SJCRH30 (cell line): ENCODE measurements around the gene CDK5R2. TPM values are rescaled to one million over a fixed set of nuclear protein-coding genes. Genes with fewer than 3 reads are reported as not detected.

ENCODE experiments used
- DNase-seq, 2 experiments: peaks; one replicate each; pipeline ENCODE4 v3.0.0-alpha.2; 2015 to 2020
- H3K27ac ChIP-seq: fragments of 250-450 bp; sonication (Bioruptor Pico); 2 replicates; pipeline ENCODE4 v1.5.1; 2020; ENCODE audit warnings: mild to moderate bottlenecking, moderate library complexity
- H3K27me3 ChIP-seq: fragments of 250-450 bp; sonication (Bioruptor Pico); 2 replicates; pipeline ENCODE4 v1.5.1; 2020; ENCODE audit warnings: mild to moderate bottlenecking, moderate library complexity
- H3K36me3 ChIP-seq: fragments of 250-450 bp; sonication (Bioruptor Pico); 2 replicates; pipeline ENCODE4 v1.5.1; 2020; ENCODE audit warnings: mild to moderate bottlenecking, moderate library complexity
- H3K4me1 ChIP-seq: fragments of 250-450 bp; sonication (Bioruptor Pico); 2 replicates; pipeline ENCODE4 v1.5.1; 2020; ENCODE audit warnings: mild to moderate bottlenecking, moderate library complexity
- H3K4me3 ChIP-seq: fragments of 250-450 bp; sonication (Bioruptor Pico); 2 replicates; pipeline ENCODE4 v1.5.1; 2020; ENCODE audit warnings: mild to moderate bottlenecking, moderate library complexity
- H3K9me3 ChIP-seq: fragments of 250-450 bp; sonication (Bioruptor Pico); replicated peaks from 2 replicates; pipeline ENCODE4 v1.5.1; 2020; ENCODE audit warnings: mild to moderate bottlenecking, moderate library complexity
- total RNA-seq: library from RNA; depleted of rRNA; stranded (reverse); fragments of >200 nt; shearing (Covaris generic); gene quantifications from 2 replicates; pipeline ENCODE4 v1.2.3, GENCODE V29; 2014; rRNA removed

CDK5R2 gene
- total RNA-seq, 1 experiment from 2014 or later = 0.14 TPM

DNA sequence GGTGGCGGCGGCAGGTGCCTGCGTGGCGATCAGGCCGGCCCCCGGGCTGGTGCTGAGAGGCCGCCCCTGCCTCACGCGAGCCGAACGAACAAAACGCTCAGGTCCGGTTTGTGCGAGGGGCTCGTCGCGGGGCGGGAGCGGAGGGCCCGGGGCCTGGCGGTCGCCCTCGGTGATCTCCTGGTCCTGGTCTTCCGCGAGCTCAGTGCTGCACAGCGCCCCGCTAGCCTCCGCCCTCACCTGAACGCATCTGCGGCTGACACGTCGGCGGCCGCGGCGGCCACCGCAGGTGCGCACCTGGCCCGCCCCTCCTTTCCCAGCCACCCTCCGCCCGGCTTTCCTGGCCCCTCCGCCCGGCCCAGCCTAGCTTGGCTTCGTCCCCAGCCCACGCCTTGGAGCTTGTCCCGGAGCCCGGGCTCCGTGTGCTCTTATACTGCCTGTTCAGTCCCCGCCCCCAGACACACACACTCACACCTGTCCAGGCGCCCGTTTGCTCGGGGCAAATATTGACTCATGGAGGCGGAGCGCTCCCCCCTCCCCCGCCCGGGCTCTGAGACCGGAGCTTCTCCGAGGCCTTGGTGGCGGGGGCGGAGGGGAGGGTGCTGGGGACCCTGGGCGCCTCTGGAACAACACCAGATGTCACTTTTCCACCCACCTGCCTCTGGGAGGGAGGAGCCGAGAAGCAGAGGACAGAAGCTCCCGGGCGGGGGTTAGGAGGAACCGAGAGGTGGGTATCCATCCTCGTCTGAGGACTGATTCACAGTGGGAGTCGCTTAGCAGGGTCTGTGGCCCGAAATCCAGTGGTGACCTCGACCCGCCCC lies 42.3 kb downstream of the CDK5R2 start:
- Histone ChIP-seq H3K9me3 (no peaks in the 10 kb centered on the region), H3K27me3 (no peaks in the 10 kb centered on the region), H3K27ac (no peak overlapping the region), H3K36me3 (no peaks in the 10 kb centered on the region), H3K4me3 (no peak overlapping the region), H3K4me1 (peaks cover 24% of the 10 kb centered on the region)
- peak in 1 of 2 experiments; percentile 31 for DNase-seq

DNA sequence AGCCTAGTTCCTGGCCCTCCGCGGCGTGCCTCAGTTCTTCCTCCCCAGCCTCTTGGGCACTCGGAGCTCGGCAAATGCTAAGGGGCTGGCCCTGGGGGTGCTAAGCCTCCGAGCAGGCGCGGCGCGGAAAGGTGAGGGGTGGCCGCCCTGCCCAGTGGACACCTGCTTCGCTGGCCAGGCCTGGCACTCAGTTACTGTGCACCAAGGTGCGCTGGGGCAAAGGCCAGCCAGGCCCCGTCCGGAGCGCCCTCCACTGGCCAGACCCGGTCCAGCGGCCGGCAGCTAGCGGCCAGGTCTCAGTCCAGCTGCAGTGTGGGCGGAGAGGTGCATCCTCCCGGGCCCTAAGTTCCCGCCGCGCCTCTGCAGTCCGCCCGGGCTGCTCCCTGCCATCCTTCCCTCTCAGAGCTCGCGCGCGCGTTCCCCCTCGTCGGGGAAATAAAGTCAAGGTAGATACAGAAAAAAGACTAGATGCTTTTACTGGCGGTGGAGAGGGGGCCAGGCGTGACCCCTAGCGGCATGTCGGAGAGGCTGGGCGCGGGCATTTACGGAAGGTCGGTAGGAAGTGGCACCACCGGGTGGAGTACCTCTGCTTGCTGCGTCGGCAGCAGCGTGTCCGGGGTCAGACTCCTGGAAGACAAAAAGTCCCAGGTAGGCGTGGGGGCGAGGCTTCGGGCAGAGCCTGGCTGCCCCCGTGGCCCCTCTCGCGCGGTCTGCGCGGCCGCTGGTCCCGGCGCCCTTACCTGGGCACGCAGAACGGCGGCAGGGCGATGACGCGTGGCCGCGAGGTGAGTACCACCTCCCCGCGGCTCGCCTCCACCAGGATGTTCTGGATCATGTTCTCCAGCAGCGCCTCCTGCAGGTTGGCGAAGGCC lies 43.2 kb downstream of the CDK5R2 start:
- Histone ChIP-seq H3K36me3 (no peaks in the 10 kb centered on the region), H3K4me3 (no peak overlapping the region), H3K27ac (no peak overlapping the region), H3K4me1 (peaks cover 17% of the 10 kb centered on the region), H3K27me3 (no peaks in the 10 kb centered on the region), H3K9me3 (no peaks in the 10 kb centered on the region)
- DNase-seq = no peak

DNA sequence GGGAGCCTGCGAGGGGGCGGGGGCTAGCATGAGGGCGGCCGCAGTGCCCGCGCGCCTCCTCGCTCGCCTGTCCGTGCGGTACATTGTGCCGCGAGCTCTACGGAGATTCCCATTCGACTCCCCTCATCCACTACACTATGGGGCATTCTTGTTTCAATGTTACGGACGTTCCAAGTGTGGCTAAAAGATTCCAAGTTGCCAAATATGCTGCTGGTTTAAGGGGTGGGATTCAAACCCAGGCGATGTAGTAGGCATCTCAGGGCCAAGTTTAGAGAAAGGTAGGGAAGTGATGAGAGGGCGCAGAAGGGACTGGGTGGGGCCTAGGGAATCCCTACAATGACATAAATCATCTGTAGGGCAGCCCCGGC lies 43.8 kb downstream of the CDK5R2 start:
- H3K36me3 ChIP-seq = no peaks in the 10 kb centered on the region
- peaks cover 11% of the 10 kb centered on the region for H3K4me1 ChIP-seq
- no peak for DNase-seq
- no peaks in the 10 kb centered on the region for H3K9me3 ChIP-seq
- no peaks in the 10 kb centered on the region for H3K27me3 ChIP-seq
- no peak overlapping the region for H3K27ac ChIP-seq
- H3K4me3 ChIP-seq = no peak overlapping the region

DNA sequence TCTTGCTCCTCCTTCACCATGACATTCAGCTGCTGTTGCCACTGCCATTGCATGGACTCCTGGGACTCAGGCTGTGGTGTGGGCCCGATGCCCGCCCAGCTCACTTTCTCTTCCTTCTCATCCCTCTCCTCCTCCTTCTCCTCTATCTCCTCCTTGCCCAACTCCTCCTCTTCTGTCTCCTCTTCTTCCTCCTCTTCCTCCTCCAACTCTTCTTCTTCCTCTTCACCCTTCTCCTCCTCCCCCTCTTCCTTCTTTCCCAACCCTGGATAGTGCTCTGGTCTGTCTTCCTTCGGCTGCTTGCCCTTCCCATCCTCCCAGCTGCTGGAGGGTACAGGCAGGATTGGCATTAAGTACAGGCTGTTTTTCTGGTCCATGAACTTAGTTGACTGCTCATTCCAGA lies 44.5 kb downstream of the CDK5R2 start:
- DNase-seq = no peak
- peaks cover 6% of the 10 kb centered on the region; the same call in 1 of the 2 replicates for H3K4me1 ChIP-seq
- H3K27me3 ChIP-seq = no peaks in the 10 kb centered on the region
- no peaks in the 10 kb centered on the region for H3K36me3 ChIP-seq
- H3K9me3 ChIP-seq = no peaks in the 10 kb centered on the region
- no peak overlapping the region for H3K27ac ChIP-seq
- H3K4me3 ChIP-seq = no peak overlapping the region

DNA sequence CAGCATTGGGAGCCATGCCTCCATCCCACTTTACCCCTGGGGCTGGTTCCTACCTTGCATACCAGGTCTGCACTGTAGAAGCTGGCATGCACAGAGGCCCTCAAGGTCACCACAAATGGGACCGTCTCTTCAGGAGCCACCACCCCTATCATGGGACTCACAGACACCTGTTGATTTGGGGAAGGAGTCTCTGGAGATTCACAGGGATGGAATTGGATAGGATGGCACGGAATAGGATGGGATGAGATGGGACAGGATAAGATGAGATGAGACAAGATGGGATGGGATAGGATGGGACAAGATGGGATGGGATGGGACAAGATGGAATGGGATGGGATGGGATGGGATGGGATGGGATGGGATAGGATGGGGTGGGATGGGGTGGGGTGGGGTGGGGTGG lies 49.8 kb downstream of the CDK5R2 start:
- Histone ChIP-seq H3K27ac (no peak overlapping the region), H3K4me1 (no peaks in the 10 kb centered on the region), H3K27me3 (no peaks in the 10 kb centered on the region), H3K36me3 (no peaks in the 10 kb centered on the region), H3K4me3 (no peak overlapping the region), H3K9me3 (no peaks in the 10 kb centered on the region)
- DNase-seq = no peak

DNA sequence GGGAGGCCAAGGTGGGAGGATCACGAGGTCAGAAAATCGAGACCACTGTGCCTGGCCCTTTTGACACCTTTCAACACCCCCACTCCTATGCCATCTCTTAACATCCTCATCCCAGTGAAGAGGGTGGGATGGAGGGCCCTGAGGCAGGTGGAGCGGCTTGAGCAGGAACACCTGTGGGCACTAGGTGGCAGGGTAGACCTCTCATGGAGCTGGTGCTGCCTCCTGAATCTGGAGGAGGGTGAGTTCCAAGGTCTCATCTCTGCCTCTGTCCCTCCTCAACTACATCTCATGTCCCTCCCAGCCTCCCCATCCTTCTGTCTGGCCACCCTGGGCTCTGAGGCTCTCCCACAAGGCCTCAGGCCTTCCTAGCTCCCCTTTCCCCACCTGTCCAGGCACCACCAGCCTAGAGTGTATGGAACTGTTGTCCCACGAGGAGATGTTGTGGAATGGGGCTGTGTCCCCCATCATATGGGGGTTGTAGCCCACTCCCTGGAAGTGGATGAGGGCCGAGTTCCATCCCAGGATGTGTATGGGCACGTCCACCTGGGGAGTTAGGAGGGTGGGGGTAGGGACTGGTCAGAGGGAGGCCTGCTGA lies 50.8 kb downstream of the CDK5R2 start:
- Histone ChIP-seq H3K27ac (no peak overlapping the region), H3K9me3 (no peaks in the 10 kb centered on the region), H3K4me1 (no peaks in the 10 kb centered on the region), H3K27me3 (no peaks in the 10 kb centered on the region), H3K4me3 (no peak overlapping the region), H3K36me3 (no peaks in the 10 kb centered on the region)
- peak in 1 of 2 experiments; percentile 16 for DNase-seq

DNA sequence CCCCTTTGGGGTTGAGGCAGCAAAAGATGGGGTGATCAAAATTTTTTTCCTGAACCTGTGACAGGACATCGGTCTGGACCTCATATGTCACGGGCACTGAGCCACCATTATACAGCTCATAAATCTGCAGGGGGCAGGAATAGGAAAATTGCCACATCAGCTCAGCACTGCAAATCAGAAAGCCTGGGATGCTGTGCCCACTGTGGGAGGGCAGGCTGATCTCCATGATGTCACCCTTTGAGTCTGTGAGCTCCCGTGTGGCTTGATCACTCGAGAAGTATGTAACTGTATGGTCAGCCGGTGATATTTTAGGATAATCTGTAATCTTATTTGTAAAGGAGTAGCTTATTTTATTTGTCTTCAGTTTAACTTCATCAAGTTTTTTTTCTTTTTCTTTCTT lies 51.4 kb downstream of the CDK5R2 start:
- no peak overlapping the region for H3K27ac ChIP-seq
- DNase-seq = no peak
- no peaks in the 10 kb centered on the region for H3K4me1 ChIP-seq
- H3K36me3 ChIP-seq = no peaks in the 10 kb centered on the region
- H3K9me3 ChIP-seq = no peaks in the 10 kb centered on the region
- no peaks in the 10 kb centered on the region for H3K27me3 ChIP-seq
- H3K4me3 ChIP-seq = no peak overlapping the region

Other genes starting within 250 kb of the CDK5R2 start
- gene TTLL4, start 248.8 kb upstream of the CDK5R2 start, total RNA-seq = 52.1 and 60.8 TPM in 2 replicates
- 3.2 and 3.6 TPM in 2 replicates for gene CYP27A1, start 177.5 kb upstream of the CDK5R2 start, total RNA-seq
- 0.13 and 0.16 TPM in 2 replicates for gene PRKAG3, start 127.9 kb upstream of the CDK5R2 start, total RNA-seq
- 0.08 and 0.10 TPM in 2 replicates for gene WNT6, start 99.9 kb upstream of the CDK5R2 start, total RNA-seq
- 0.10 and 0.28 TPM in 2 replicates for gene WNT10A, start 78.8 kb upstream of the CDK5R2 start, total RNA-seq
- not detected in 2 replicates for gene FEV, start 25.5 kb downstream of the CDK5R2 start, total RNA-seq
- gene CRYBA2, start 33.8 kb downstream of the CDK5R2 start, total RNA-seq = 0.15 TPM in 1 of 2 replicates, not detected in the other
- gene CFAP65, start 81.8 kb downstream of the CDK5R2 start, total RNA-seq = not detected in 2 replicates
- gene IHH, start 101.3 kb downstream of the CDK5R2 start, total RNA-seq = 0.10 TPM in 1 of 2 replicates, not detected in the other
- 19.6 and 21.7 TPM in 2 replicates for gene NHEJ1, start 201.1 kb downstream of the CDK5R2 start, total RNA-seq
- gene SLC23A3, start 210.4 kb downstream of the CDK5R2 start, total RNA-seq = 0.10 and 0.13 TPM in 2 replicates
- gene CNPPD1, start 217.3 kb downstream of the CDK5R2 start, total RNA-seq = 13.0 and 13.3 TPM in 2 replicates
- gene RETREG2, start 218.6 kb downstream of the CDK5R2 start, total RNA-seq = 32.0 and 38.0 TPM in 2 replicates
- 16.0 and 16.2 TPM in 2 replicates for gene ZFAND2B, start 247.1 kb downstream of the CDK5R2 start, total RNA-seq